AG08396 (cell line): Measurements from ENCODE around the gene GABRA4.

Source experiments
- DNase-seq: peaks from one replicate; pipeline ENCODE4 v3.0.0; 2012; ENCODE audit warnings: low spot score, mixed read lengths

The GABRA4 gene

GRCh38 chr4:46993075-46994006 is at the start of gene GABRA4:
GABRA4 (minus strand) TSS chr4:46993581; CDS start chr4:46993424, 157 bp downstream.
- DNase-seq, result peak; percentile 12

GRCh38 chr4:47040828-47041227 is 47.4 kb upstream of the GABRA4 start:
- no peak for DNase-seq

GRCh38 chr4:47038263-47038662 is 44.9 kb upstream of the GABRA4 start:
- no peak for DNase-seq

GRCh38 chr4:47032405-47033106 is 39.2 kb upstream of the GABRA4 start:
- DNase-seq, result peak; percentile 66

- DNase-seq, result no peak
Measured at GRCh38 chr4:47031751-47032404, 38.5 kb upstream of the GABRA4 start.

- peak; percentile 69 for DNase-seq
Measured at GRCh38 chr4:47031011-47031678, 37.8 kb upstream of the GABRA4 start, which contains the start of gene GABRB1. GABRB1 (plus strand) TSS chr4:47031567.

- DNase-seq, result no peak
Measured at GRCh38 chr4:47017494-47017893, 24.1 kb upstream of the GABRA4 start.

- DNase-seq, result no peak
Measured at GRCh38 chr4:47017081-47017480, 23.7 kb upstream of the GABRA4 start.

- DNase-seq, result no peak
Measured at GRCh38 chr4:47013373-47013772, 20.0 kb upstream of the GABRA4 start.

GRCh38 chr4:47012676-47013075 is 19.3 kb upstream of the GABRA4 start:
- DNase-seq, result no peak

GRCh38 chr4:47010912-47011446 is 17.6 kb upstream of the GABRA4 start:
- no peak for DNase-seq

GRCh38 chr4:47010347-47010911 is 17.0 kb upstream of the GABRA4 start:
- no peak for DNase-seq

- DNase-seq, result peak; percentile 28
Measured at GRCh38 chr4:47002580-47002979, 9.2 kb upstream of the GABRA4 start.

GRCh38 chr4:47000406-47000805 is 7.0 kb upstream of the GABRA4 start:
- no peak for DNase-seq

GRCh38 chr4:46999566-46999965 is 6.2 kb upstream of the GABRA4 start:
- DNase-seq, result no peak

- peak; percentile 14 for DNase-seq
Measured at GRCh38 chr4:46994007-46994405, 625 bp upstream of the GABRA4 start.

- no peak for DNase-seq
Measured at GRCh38 chr4:46992338-46992737, 1.0 kb downstream of the GABRA4 start.

- DNase-seq, result no peak
Measured at GRCh38 chr4:46986922-46987638, 6.3 kb downstream of the GABRA4 start.

GRCh38 chr4:46984781-46985180 is 8.6 kb downstream of the GABRA4 start:
- DNase-seq, result no peak

- DNase-seq, result no peak
Measured at GRCh38 chr4:46980851-46981250, 12.5 kb downstream of the GABRA4 start.

GRCh38 chr4:46979726-46980125 is 13.7 kb downstream of the GABRA4 start:
- no peak for DNase-seq
